Measurements from ENCODE around the gene PLLP. TPM values are rescaled to one million over a fixed set of nuclear protein-coding genes. Genes with fewer than 3 reads are reported as not detected.

Gene PLLP
- total RNA-seq, 2 donors from 2014 or later = 5.9 to 9.1 TPM

- Mint-ChIP-seq H3K4me1 (no peaks in the 10 kb centered on the region), H3K9me3 (no peaks in the 10 kb centered on the region), H3K27ac (no peak overlapping the region), H3K4me3 (no peak overlapping the region), H3K27me3 (ENCODE audit: insufficient read depth) (peaks cover 9% of the 10 kb centered on the region), H3K36me3 (ENCODE audit: low read depth) (no peaks in the 10 kb centered on the region)
- Histone ChIP-seq H3K4me3 (ENCODE audit: low read length) (no peak overlapping the region), H3K27me3 (ENCODE audit: control insufficient read depth, insufficient read depth, low read length, poor library complexity, severe bottlenecking) (no peaks in the 10 kb centered on the region), H3K9ac (ENCODE audit: extremely low read depth, low read length, poor library complexity, severe bottlenecking) (no peak overlapping the region), H3K27ac (ENCODE audit: low read depth, low read length) (no peak overlapping the region), H3K4me1 (ENCODE audit: control insufficient read depth, insufficient read depth, low read length) (no peaks in the 10 kb centered on the region), H3K9me3 (ENCODE audit: control insufficient read depth, low read length) (no peaks in the 10 kb centered on the region), H3K36me3 (ENCODE audit: control insufficient read depth, insufficient read depth, low read length) (no peaks in the 10 kb centered on the region)
- 88 to 91% methylated on average over 10 to 14 of the region's 14 CpGs for WGBS, 2 experiments (ENCODE audit: insufficient coverage in 1 of 2, insufficient read length in 1 of 2)
- DNase-seq = no peak
- no peak for TF ChIP-seq CTCF (conservative IDR thresholded peaks at IDR 0.05)
These were observed 22.3 kb upstream of the PLLP start for GRCh38 chr16:57306676-57307341.

- H3K4me3 ChIP-seq (ENCODE audit: low read length) = no peak overlapping the region
- no peaks in the 10 kb centered on the region for H3K36me3 Mint-ChIP-seq (ENCODE audit: low read depth)
These were observed 20.8 kb upstream of the PLLP start for GRCh38 chr16:57305159-57305811.

More at GRCh38 chr16:57305159-57305811, 20.8 kb upstream of the PLLP start:
- Mint-ChIP-seq H3K4me3 (no peak overlapping the region), H3K9me3 (no peaks in the 10 kb centered on the region), H3K27me3 (ENCODE audit: insufficient read depth) (peaks cover 17% of the 10 kb centered on the region), H3K27ac (no peak overlapping the region), H3K4me1 (peaks cover 6% of the 10 kb centered on the region)
- Histone ChIP-seq H3K9me3 (ENCODE audit: control insufficient read depth, low read length) (no peaks in the 10 kb centered on the region), H3K9ac (ENCODE audit: extremely low read depth, low read length, poor library complexity, severe bottlenecking) (no peak overlapping the region), H3K4me1 (ENCODE audit: control insufficient read depth, insufficient read depth, low read length) (no peaks in the 10 kb centered on the region), H3K36me3 (ENCODE audit: control insufficient read depth, insufficient read depth, low read length) (no peaks in the 10 kb centered on the region), H3K27ac (ENCODE audit: low read depth, low read length) (no peak overlapping the region), H3K27me3 (ENCODE audit: control insufficient read depth, insufficient read depth, low read length, poor library complexity, severe bottlenecking) (no peaks in the 10 kb centered on the region)
- 89 to 91% methylated on average over 7 to 8 of the region's 8 CpGs for WGBS, 2 experiments (ENCODE audit: insufficient coverage in 1 of 2, insufficient read length in 1 of 2)
- no peak for DNase-seq
- TF ChIP-seq CTCF (conservative IDR thresholded peaks at IDR 0.05) = no peak
